Diencephalon (tissue), 1 donor: ENCODE measurements around the gene OR4D6. TPM values are rescaled to one million over a fixed set of nuclear protein-coding genes. Genes with fewer than 3 reads are reported as not detected.

Experiments
- total RNA-seq: library from RNA; depleted of rRNA; stranded (reverse); fragments of >200 nt; gene quantifications from one replicate; pipeline ENCODE4 v1.2.3, GENCODE V29; 2014

OR4D6 gene
- not detected for total RNA-seq

DNA sequence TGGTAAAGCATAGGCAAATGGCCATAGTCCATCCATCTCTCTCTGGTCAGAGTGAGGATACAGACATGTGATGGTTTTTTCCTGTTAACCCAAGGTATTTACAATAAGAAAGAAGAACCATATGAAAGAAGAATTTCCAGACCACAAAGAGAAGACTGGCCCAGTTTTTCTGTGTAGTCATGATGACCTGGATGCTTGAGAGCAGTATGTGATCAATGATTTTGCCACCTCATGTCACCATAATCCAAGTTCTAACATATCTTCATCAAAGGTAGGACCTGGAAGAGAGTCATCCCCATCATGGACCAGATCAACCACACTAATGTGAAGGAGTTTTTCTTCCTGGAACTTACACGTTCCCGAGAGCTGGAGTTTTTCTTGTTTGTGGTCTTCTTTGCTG is at the start of gene OR4D6:
OR4D6 (plus strand) TSS at position 301 of the 400 bp plus-strand sequence; CDS start at position 301, 0 bp downstream.

DNA sequence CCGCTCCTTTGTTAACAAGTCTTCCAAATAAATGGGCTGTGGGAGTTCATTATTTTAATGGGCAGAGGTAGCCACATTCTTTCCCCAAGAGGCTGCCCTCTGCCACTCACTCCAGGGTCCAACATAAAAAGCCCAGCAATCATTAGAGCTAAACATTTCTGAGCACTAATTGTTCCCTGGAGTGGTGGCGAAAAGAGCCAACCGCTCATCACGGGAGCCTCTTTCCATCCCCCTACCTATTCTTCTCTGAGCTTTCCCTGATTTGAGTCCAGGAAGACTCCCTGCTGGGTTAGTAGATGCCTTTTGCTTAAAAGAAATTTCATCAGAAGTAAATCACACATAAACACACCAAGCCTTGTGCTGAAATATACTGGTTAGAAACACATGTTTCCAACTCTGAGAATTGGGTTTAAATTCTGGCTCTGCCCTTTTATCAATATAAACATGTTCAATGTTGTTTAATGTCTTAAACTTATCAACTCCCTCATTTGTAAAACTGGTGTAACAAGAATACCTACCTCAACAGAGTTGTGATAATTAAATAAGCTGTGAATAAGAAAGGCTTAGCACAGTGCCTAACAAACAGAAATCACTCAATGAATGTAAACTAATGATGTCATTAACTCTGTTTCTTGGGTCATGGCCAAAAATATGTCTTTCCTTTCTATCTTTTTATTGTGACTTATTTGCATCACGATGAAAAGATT is 30.2 kb upstream of the OR4D6 start, which contains the start of gene OR5A2:
OR5A2 (minus strand) TSS at position 53 of the 707 bp plus-strand sequence. CDS start 3,460 bp downstream, outside the sequence.

DNA sequence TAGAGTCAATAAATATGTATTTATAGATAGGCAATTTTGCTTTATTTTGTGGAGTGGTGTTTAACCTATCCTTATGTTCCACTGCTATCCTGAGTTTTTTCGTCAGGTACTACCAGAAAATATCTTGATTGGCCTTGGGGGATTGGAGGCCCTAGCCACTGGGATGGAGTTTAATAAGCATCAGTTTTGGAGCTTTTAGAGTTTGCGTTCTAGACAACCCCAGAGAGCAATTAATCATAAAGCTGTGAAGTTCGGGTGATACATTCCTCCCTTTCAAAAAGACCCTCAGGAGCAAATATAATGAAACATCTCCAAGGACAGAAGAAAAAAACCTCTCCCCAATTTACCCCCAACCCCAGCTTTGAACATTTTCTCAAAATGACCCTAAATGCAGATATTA is 20.6 kb upstream of the OR4D6 start, which contains the start of gene OR5A1:
OR5A1 (plus strand) TSS at position 301 of the 400 bp plus-strand sequence. CDS start 6,700 bp downstream, outside the sequence.

GRCh38 chr11:59473015-59473414 is 16.3 kb downstream of the OR4D6 start, which contains the start of gene OR4D10:
OR4D10 (plus strand) TSS chr11:59473315; CDS start chr11:59477430, 4,115 bp downstream.

DNA sequence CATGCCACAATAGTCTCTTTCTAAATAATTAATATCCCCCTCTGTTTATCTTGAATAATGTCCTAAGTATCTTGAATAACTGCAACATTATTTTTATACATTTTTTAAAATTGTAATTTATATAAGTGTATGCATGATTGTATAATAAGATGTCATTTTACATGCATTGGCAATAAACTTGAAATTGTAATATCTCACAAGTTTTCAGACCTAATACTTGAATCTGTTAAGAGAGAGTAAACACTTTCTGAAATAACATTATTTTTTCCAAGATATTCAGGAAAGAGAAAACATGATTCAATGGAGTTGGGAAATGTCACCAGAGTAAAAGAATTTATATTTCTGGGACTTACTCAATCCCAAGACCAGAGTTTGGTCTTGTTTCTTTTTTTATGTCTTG is 46.5 kb downstream of the OR4D6 start, which contains the start of gene OR4D11:
OR4D11 (plus strand) TSS at position 301 of the 400 bp plus-strand sequence; CDS start at position 301, 0 bp downstream.

Other genes with a start within 250 kb of the OR4D6 start
- 3.0 TPM for gene MPEG1, start 244.0 kb upstream of the OR4D6 start, total RNA-seq
- not detected for gene OR5AN1, start 98.1 kb upstream of the OR4D6 start, total RNA-seq
- not detected for gene OR5A2, start 30.5 kb upstream of the OR4D6 start, total RNA-seq
- not detected for gene OR5A1, start 20.5 kb upstream of the OR4D6 start, total RNA-seq
- gene OR4D10, start 16.4 kb downstream of the OR4D6 start, total RNA-seq, result not detected
- not detected for gene OR4D11, start 46.6 kb downstream of the OR4D6 start, total RNA-seq
- gene OR4D9, start 54.6 kb downstream of the OR4D6 start, total RNA-seq, result not detected
- 43.4 TPM for gene OSBP, start 158.8 kb downstream of the OR4D6 start, total RNA-seq
- 5.8 TPM for gene PATL1, start 212.1 kb downstream of the OR4D6 start, total RNA-seq